HepG2 (cell line): Measurements from ENCODE around the gene TNRC18. TPM values are rescaled to one million over a fixed set of nuclear protein-coding genes. Genes with fewer than 3 reads are reported as not detected.

Experiments used
- ATAC-seq: fragments of 200-7000 bp; cut with Tn5 transposase; 3 replicates; pipeline ENCODE4 v1.9.1; 2020; ENCODE audit warnings: mild to moderate bottlenecking, moderate library complexity
- BruUV-seq: library from RNA; stranded (reverse); fragments of 400-500 nt; replicated peaks from 2 replicates; lab custom pipeline; 2021; lab: Mats Ljungman, UMichigan
- CTCF ChIA-PET: fragments of 300-600 bp; formaldehyde crosslinking; extraction: SDS; loops from one replicate; lab custom pipeline; 2021; ENCODE audit warnings: low total read pairs, inconsistent platforms, low intra/inter-chr PET ratio; lab: Yijun Ruan, JAX
- POLR2A ChIA-PET: fragments of 350-600 bp; sonication (Branson Sonifier 250); formaldehyde crosslinking; loops from one replicate; lab custom pipeline; 2020; ENCODE audit warnings: antibody characterized with exemption, inconsistent platforms; lab: Yijun Ruan, JAX
- DNase-seq: peaks from one replicate; pipeline ENCODE4 v3.0.0-alpha.2; 2015; ENCODE audit warnings: low spot score
- FAIRE-seq: peaks from 3 replicates; lab custom pipeline; 2011; peaks lifted over from hg19 to GRCh38; lab: Jason Lieb, UNC
- H2AFZ ChIP-seq: one replicate; pipeline ENCODE4 v1.6.1; 2011; ENCODE audit warnings: low read length, inconsistent platforms
- H3K27ac ChIP-seq: fragments of 300-600 bp; 3 replicates; pipeline ENCODE4 v1.8.0; 2011; ENCODE audit warnings: mixed run types, mild to moderate bottlenecking, mixed read lengths, low read length, inconsistent platforms; ENCODE audit not compliant: insufficient read depth; ENCODE audit errors: extremely low read length
- H3K27me3 ChIP-seq, 2 experiments: fragments of 200-600 bp in 1 of 2; 2 replicates in 1 of 2; 3 replicates in 1 of 2; pipeline versions ENCODE4 v1.6.0 to v1.8.0; 2011; ENCODE audit warnings: low read length in 2 of 2, mild to moderate bottlenecking in 2 of 2, moderate library complexity in 2 of 2, inconsistent platforms in 1 of 2; ENCODE audit not compliant: insufficient read depth in 2 of 2, control insufficient read depth in 1 of 2
- H3K36me3 ChIP-seq, 2 experiments: fragments of 200-600 bp in 1 of 2; replicated peaks in 1 of 2; 2 replicates in 1 of 2; 3 replicates in 1 of 2; pipeline versions ENCODE4 v1.5.1 to v1.8.0; 2011; ENCODE audit warnings: low read length in 2 of 2, inconsistent platforms in 1 of 2; ENCODE audit not compliant: insufficient read depth in 2 of 2, control insufficient read depth in 1 of 2
- H3K4me1 ChIP-seq: 2 replicates; pipeline ENCODE4 v1.5.1; 2012; ENCODE audit warnings: low read length, inconsistent platforms; ENCODE audit not compliant: insufficient read depth
- H3K4me2 ChIP-seq: 2 replicates; pipeline ENCODE4 v1.6.0; 2011; ENCODE audit warnings: low read depth, low read length, inconsistent platforms
- H3K4me3 ChIP-seq, 3 experiments: fragments of 200-600 bp in 1 of 3; sonication (generic), shearing (Covaris generic) in 1 of 3; replicated peaks in 1 of 3; 2 replicates each; pipeline ENCODE4 v1.5.1; 2011 to 2016; ENCODE audit warnings: low read length in 3 of 3, inconsistent platforms in 2 of 3, low read depth in 2 of 3, mild to moderate bottlenecking in 2 of 3, control low read depth in 1 of 3, mixed read lengths in 1 of 3; ENCODE audit not compliant: insufficient read depth in 1 of 3
- H3K79me2 ChIP-seq: one replicate; pipeline ENCODE4 v1.6.1; 2011; ENCODE audit warnings: low read length, inconsistent platforms; ENCODE audit not compliant: insufficient read depth
- H3K9ac ChIP-seq: 2 replicates; pipeline ENCODE4 v1.6.0; 2011; ENCODE audit warnings: mild to moderate bottlenecking, low read depth, low read length, inconsistent platforms; ENCODE audit not compliant: insufficient read depth
- H3K9me3 ChIP-seq: 2 replicates; pipeline ENCODE4 v1.5.1; 2012; ENCODE audit warnings: mild to moderate bottlenecking, low read length
- H4K20me1 ChIP-seq: 2 replicates; pipeline ENCODE4 v1.6.0; 2011; ENCODE audit warnings: inconsistent platforms, mild to moderate bottlenecking, low read length, moderate library complexity; ENCODE audit not compliant: insufficient read depth
- ATF7 ChIP-seq, 2 experiments: fragments of 450-650 bp in 1 of 2; sonication (generic) in 1 of 2; formaldehyde crosslinking in 1 of 2; IDR thresholded peaks; 2 replicates each; pipeline versions ENCODE4 v1.4.0 to v1.6.1; 2016 to 2020; ENCODE audit warnings: antibody characterized with exemption in 1 of 2, mild to moderate bottlenecking in 1 of 2, missing genetic modification reagents in 1 of 2
- ELF1 ChIP-seq: sonication (generic); formaldehyde crosslinking; IDR thresholded peaks from 2 replicates; pipeline ENCODE4 v1.4.0; 2020; ENCODE audit warnings: missing genetic modification reagents
- FOXA1 ChIP-seq, 2 experiments: fragments of 450-650 bp in 1 of 2; sonication (generic) in 1 of 2; formaldehyde crosslinking in 1 of 2; IDR thresholded peaks; 2 replicates each; pipeline versions ENCODE4 v1.4.0 to v1.6.1; 2016 to 2020; ENCODE audit warnings: missing genetic modification reagents in 1 of 2
- FOXM1 ChIP-seq: sonication (generic); formaldehyde crosslinking; IDR thresholded peaks from 2 replicates; pipeline ENCODE4 v1.5.0; 2020; ENCODE audit warnings: missing genetic modification reagents
- HMG20B ChIP-seq: conservative IDR thresholded peaks from 2 replicates; pipeline ENCODE4 v1.6.1; 2016; ENCODE audit warnings: missing genetic modification reagents, missing compliant biosample characterization
- ISX ChIP-seq: sonication (generic); formaldehyde crosslinking; conservative IDR thresholded peaks from 2 replicates; pipeline ENCODE4 v1.5.0; 2020; ENCODE audit warnings: missing genetic modification reagents
- JARID2 ChIP-seq: sonication (generic); formaldehyde crosslinking; IDR thresholded peaks from 2 replicates; pipeline ENCODE4 v1.8.1; 2023; ENCODE audit warnings: missing genetic modification reagents, inconsistent platforms; ENCODE audit not compliant: insufficient replicate concordance
- KMT2A ChIP-seq: sonication (generic); formaldehyde crosslinking; IDR thresholded peaks from 2 replicates; pipeline ENCODE4 v1.4.0; 2020; ENCODE audit warnings: missing genetic modification reagents
- NCOA1 ChIP-seq: sonication (generic); formaldehyde crosslinking; IDR thresholded peaks from 2 replicates; pipeline ENCODE4 v1.9.0; 2021; ENCODE audit warnings: missing genetic modification reagents
- SATB2 ChIP-seq: sonication (generic); formaldehyde crosslinking; IDR thresholded peaks from 2 replicates; pipeline ENCODE4 v1.5.0; 2020; ENCODE audit warnings: missing genetic modification reagents
- SOX5 ChIP-seq: IDR thresholded peaks from 2 replicates; pipeline ENCODE4 v1.6.1; 2016; ENCODE audit warnings: borderline replicate concordance
- SP1 ChIP-seq, 2 experiments: fragments of 450-650 bp in 1 of 2; sonication (generic) in 1 of 2; formaldehyde crosslinking in 1 of 2; IDR thresholded peaks; 2 replicates each; pipeline versions ENCODE4 v1.4.0 to v1.6.1; 2016 to 2020; ENCODE audit warnings: missing genetic modification reagents in 1 of 2
- STAT5B ChIP-seq: sonication (generic); formaldehyde crosslinking; IDR thresholded peaks from 2 replicates; pipeline ENCODE4 v1.4.0; 2020; ENCODE audit warnings: missing genetic modification reagents
- SUZ12 ChIP-seq: fragments of 150-350 bp; IDR thresholded peaks from 2 replicates; pipeline ENCODE4 v1.6.1; 2014; ENCODE audit warnings: low read depth, low read length
- ZBTB42 ChIP-seq: sonication (generic); formaldehyde crosslinking; IDR thresholded peaks from 2 replicates; pipeline ENCODE4 v1.5.0; 2020; ENCODE audit warnings: mild to moderate bottlenecking, missing genetic modification reagents
- ZNF282 ChIP-seq: fragments of 450-650 bp; IDR thresholded peaks from 2 replicates; pipeline ENCODE4 v1.6.1; 2018; ENCODE audit not compliant: partially characterized antibody
- ZNF564 ChIP-seq: sonication (generic); formaldehyde crosslinking; IDR thresholded peaks from 2 replicates; pipeline ENCODE4 v1.8.1; 2023; ENCODE audit warnings: mild to moderate bottlenecking, missing genetic modification reagents
- ZSCAN9 ChIP-seq: IDR thresholded peaks from 2 replicates; pipeline ENCODE4 v1.6.1; 2016; ENCODE audit warnings: borderline replicate concordance
- WGBS: methylation state at CpG from one replicate; pipeline ENCODE4 v1.1.6; 2017; ENCODE audit warnings: low lambda C conversion rate; 5-methylcytosine and 5-hydroxymethylcytosine counted together
- in situ Hi-C: cut with HindIII; loops from 2 replicates; pipeline ENCODE4 v1.10.0; 2017; ENCODE audit warnings: low pct_unique_long_range_greater_than_20kb; ENCODE audit not compliant: extremely low pct_ligation_motif_present
- intact Hi-C: fragments of 100-400 bp; cut with micrococcal nuclease; formaldehyde crosslinking; loops from one replicate; pipeline ENCODE4 v1.10.0; 2022; ENCODE audit not compliant: unreplicated experiment
- polyA plus RNA-seq, 8 experiments: library from polyadenylated mRNA; depleted of rRNA in 3 of 8; stranded (reverse) in 7 of 8; unstranded in 1 of 8; fragments of >200 nt; fragmentation: Illumina TruSeq in 4 of 8; extraction: Trizol in 4 of 8; gene quantifications; 2 replicates each; pipeline versions ENCODE4 v1.2.1 to v1.2.3, GENCODE V29; 2011 to 2016; ENCODE audit warnings: low read depth in 4 of 8, missing spikeins in 1 of 8, mixed read lengths in 1 of 8; ENCODE audit not compliant: insufficient read depth in 1 of 8
- total RNA-seq, 5 experiments: library from RNA; depleted of rRNA; stranded (reverse); fragments of >200 nt; fragmentation: Illumina TruSeq; extraction: Trizol; gene quantifications; 2 replicates each; pipeline ENCODE4 v1.2.3, GENCODE V29; 2016; ENCODE audit warnings: low read depth in 1 of 5
- TF ChIP-seq, protein P1 (sequence below): sonication (generic); formaldehyde crosslinking; IDR thresholded peaks from 2 replicates; pipeline ENCODE4 v1.8.0; 2022; ENCODE audit warnings: missing genetic modification reagents, low read depth, mild to moderate bottlenecking, borderline replicate concordance
- TF ChIP-seq, protein P2 (sequence below): sonication (generic); formaldehyde crosslinking; IDR thresholded peaks from 2 replicates; pipeline ENCODE4 v1.4.0; 2020; ENCODE audit warnings: mild to moderate bottlenecking, missing genetic modification reagents, borderline replicate concordance
- TF ChIP-seq, protein P3 (sequence below): sonication (generic); formaldehyde crosslinking; IDR thresholded peaks from 2 replicates; pipeline ENCODE4 v1.8.1; 2023; ENCODE audit warnings: mild to moderate bottlenecking, inconsistent platforms, moderate library complexity, missing genetic modification reagents, borderline replicate concordance

The TNRC18 gene
- total and polyA plus RNA-seq, 2 of the 13 experiments (the other 11 are each of a cell fraction or from before 2014, with no cell fraction given), result 11.7 to 17.4 TPM

DNA sequence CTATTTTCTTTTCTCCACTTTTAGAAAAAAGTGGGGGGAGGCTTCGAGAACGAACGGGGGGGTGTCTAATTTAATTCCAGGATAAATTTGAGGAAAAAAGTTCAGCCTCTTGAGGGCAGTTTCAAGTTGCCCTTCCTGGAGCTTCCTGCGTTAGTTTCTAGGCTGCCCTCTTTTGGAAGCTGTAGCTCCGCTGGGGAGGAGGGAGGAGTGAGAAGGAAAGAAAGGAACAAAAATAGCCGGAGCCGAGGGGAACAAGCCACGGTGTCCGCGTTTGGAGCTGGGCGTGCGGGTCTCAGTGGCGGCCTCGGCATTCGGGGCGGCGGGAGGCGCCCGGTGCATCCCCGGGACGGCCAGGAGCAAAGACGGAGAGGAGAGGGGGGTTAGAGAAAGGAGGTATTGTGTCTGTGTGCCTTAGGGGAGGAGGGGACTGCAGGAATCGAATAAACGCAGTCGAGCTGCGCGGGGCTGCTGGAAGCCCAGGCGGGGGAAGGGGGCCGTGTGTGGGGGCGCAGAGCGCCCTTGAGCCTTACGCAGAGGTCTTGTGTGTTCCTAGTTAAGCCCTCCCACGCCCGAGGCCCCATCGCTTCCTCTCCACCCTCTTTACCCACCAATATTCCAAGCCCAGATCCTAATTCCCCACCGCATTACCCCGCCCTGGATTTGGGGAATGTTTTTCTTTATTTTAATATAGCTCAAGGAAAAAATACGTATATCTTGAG, 2.0 kb upstream of the TNRC18 start:
- intact Hi-C loops (no loop called here), in situ Hi-C loops (no loop called here)
- Histone ChIP-seq H3K36me3 (no peaks in the 10 kb centered on the region), H3K4me3 (peak overlapping the region; percentile 92 to 98 (median 94)), H3K79me2 (peaks cover 66% of the 10 kb centered on the region), H3K4me2 (peak overlapping the region; percentile 93), H2AFZ (no peak overlapping the region), H3K27me3 (no peaks in the 10 kb centered on the region; a peak in 1 of 5 replicates), H3K9me3 (no peaks in the 10 kb centered on the region), H3K27ac (peak overlapping the region; percentile 100), H3K4me1 (peaks cover 7% of the 10 kb centered on the region), H3K9ac (peak overlapping the region; percentile 98), H4K20me1 (peaks cover 6% of the 10 kb centered on the region)
- ChIA-PET POLR2A (interaction anchor here (0.9 to 3.4 kb wide), 12 partner anchors 9 to 185 kb away, joined by 3 to 25 read pairs (median 10); no protein-coding TSS in a partner anchor), CTCF (no interaction called here)
- 2% methylated on average over 38 of the region's 38 CpGs for WGBS
- FAIRE-seq (peak; percentile 54), DNase-seq (peak; percentile 88), ATAC-seq (peak; percentile 13)
- TSS peak; percentile 41 for BruUV-seq
- no peak for TF ChIP-seq ZBTB42 (CRISPR knock-in tag)
- TF ChIP-seq, protein P1, sequence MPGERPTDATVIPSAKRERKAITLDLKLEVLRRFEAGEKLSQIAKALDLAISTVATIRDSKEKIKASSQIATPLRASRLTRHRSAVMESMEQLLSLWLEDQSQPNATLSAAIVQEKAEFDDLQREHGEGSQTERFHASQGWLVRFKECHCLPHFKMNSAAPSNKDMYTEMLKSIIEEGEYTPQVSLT, result no peak
- 0 out of 2 replicates have a peak, but pooled peaks have one; percentile 18 for TF ChIP-seq ZSCAN9 (CRISPR knock-in tag)
- no peak for TF ChIP-seq ISX (CRISPR knock-in tag)
- TF ChIP-seq, protein P2, sequence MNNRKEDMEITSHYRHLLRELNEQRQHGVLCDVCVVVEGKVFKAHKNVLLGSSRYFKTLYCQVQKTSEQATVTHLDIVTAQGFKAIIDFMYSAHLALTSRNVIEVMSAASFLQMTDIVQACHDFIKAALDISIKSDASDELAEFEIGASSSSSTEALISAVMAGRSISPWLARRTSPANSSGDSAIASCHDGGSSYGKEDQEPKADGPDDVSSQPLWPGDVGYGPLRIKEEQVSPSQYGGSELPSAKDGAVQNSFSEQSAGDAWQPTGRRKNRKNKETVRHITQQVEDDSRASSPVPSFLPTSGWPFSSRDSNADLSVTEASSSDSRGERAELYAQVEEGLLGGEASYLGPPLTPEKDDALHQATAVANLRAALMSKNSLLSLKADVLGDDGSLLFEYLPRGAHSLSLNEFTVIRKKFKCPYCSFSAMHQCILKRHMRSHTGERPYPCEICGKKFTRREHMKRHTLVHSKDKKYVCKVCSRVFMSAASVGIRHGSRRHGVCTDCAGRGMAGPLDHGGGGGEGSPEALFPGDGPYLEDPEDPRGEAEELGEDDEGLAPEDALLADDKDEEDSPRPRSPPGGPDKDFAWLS, result no peak
- TF ChIP-seq STAT5B (CRISPR knock-in tag), result no peak
- TF ChIP-seq NCOA1 (CRISPR knock-in tag), result no peak; the same call in 1 of the 2 replicates
- TF ChIP-seq, protein P3, sequence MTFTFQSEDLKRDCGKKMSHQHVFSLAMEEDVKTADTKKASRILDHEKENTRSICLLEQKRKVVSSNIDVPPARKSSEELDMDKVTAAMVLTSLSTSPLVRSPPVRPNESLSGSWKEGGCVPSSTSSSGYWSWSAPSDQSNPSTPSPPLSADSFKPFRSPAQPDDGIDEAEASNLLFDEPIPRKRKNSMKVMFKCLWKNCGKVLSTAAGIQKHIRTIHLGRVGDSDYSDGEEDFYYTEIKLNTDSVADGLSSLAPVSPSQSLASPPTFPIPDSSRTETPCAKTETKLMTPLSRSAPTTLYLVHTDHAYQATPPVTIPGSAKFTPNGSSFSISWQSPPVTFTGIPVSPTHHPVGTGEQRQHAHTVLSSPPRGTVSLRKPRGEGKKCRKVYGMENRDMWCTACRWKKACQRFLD, result no peak
- TF ChIP-seq SATB2 (CRISPR knock-in tag), result no peak
- no peak for TF ChIP-seq FOXM1
- TF ChIP-seq HMG20B, result 0 out of 2 replicates have a peak, but pooled peaks have one; percentile 22
- TF ChIP-seq SP1 (IDR thresholded peaks at IDR 0.05), result no peak
- no peak for TF ChIP-seq SP1 (CRISPR knock-in tag; IDR thresholded peaks at IDR 0.05)
- no peak for TF ChIP-seq ATF7 (IDR thresholded peaks at IDR 0.05)
- no peak for TF ChIP-seq ATF7 (CRISPR knock-in tag; IDR thresholded peaks at IDR 0.05)
- no peak; the same call in 1 of the 2 replicates for TF ChIP-seq SOX5
- peak; percentile 70 for TF ChIP-seq ZNF564 (CRISPR knock-in tag)
- TF ChIP-seq ZNF282, result no peak
- TF ChIP-seq JARID2, result no peak
- no peak for TF ChIP-seq SUZ12
- TF ChIP-seq FOXA1 (IDR thresholded peaks at IDR 0.05), result no peak
- TF ChIP-seq FOXA1 (CRISPR knock-in tag; IDR thresholded peaks at IDR 0.05), result no peak
- peak; percentile 9; the same call in 1 of the 2 replicates for TF ChIP-seq ELF1 (CRISPR knock-in tag)
- no peak for TF ChIP-seq KMT2A (CRISPR knock-in tag)
